ENCODE data around the gene CDCA3.
A peak's percentile ranks its signal among the peaks of the same experiment; 100 is the strongest.
"Not testable (repeated sequence)": the region's sequence is repeated elsewhere in the genome, so short reads cannot be mapped to it uniquely, and the experiment has no call there.

The CDCA3 gene

DNA sequence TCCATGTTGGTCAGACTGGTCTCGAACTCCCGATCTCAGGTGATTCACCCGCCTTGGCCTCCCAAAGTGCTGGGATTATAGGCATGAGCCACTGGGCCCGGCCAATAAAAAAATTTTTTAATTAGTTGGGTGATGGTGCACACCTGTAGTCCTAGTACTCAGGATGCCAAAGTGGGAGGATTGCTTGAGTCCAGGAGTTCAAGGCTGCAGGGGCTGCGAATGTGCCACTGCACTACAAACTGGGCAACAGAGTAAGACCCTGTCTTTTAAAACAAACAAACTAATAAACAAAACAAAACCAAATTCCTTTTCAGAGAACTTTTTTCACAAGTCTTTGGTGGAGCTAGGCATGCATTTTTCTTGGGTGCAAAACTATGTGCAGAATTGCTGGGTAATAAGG, 32.2 kb upstream of the CDCA3 start:
- DNase-seq (ENCODE audit: low read depth) = no peak
- TF ChIP-seq, protein P1, sequence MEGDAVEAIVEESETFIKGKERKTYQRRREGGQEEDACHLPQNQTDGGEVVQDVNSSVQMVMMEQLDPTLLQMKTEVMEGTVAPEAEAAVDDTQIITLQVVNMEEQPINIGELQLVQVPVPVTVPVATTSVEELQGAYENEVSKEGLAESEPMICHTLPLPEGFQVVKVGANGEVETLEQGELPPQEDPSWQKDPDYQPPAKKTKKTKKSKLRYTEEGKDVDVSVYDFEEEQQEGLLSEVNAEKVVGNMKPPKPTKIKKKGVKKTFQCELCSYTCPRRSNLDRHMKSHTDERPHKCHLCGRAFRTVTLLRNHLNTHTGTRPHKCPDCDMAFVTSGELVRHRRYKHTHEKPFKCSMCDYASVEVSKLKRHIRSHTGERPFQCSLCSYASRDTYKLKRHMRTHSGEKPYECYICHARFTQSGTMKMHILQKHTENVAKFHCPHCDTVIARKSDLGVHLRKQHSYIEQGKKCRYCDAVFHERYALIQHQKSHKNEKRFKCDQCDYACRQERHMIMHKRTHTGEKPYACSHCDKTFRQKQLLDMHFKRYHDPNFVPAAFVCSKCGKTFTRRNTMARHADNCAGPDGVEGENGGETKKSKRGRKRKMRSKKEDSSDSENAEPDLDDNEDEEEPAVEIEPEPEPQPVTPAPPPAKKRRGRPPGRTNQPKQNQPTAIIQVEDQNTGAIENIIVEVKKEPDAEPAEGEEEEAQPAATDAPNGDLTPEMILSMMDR (IDR thresholded peaks at IDR 0.05; ENCODE audit: low read depth, low read length, missing control alignments) = no peak
- H3K4me3 ChIP-seq (ENCODE audit: low read depth, low read length) = no peak overlapping the region

DNA sequence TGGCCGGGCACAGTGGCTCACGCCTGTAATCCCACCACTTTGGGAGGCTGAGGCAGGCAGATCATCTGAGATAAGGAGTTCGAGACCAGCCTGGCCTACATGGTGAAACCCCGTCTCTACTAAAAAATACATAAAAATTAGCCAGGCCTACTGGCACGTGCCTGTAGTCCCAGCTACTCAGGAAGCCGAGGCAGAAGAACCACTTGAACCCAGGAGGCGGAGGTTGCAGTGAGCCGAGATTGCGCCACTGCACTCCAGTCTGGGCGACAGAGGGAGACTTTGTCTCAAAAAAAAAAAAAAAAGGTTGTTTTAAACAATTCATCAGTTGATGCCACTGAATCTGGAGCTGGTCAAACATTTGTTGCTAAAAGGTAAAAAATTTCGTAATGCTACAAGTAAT, 28.7 kb upstream of the CDCA3 start:
- not testable (repeated sequence) for H3K4me3 ChIP-seq (ENCODE audit: low read depth, low read length); DNase-seq (ENCODE audit: low read depth)

DNA sequence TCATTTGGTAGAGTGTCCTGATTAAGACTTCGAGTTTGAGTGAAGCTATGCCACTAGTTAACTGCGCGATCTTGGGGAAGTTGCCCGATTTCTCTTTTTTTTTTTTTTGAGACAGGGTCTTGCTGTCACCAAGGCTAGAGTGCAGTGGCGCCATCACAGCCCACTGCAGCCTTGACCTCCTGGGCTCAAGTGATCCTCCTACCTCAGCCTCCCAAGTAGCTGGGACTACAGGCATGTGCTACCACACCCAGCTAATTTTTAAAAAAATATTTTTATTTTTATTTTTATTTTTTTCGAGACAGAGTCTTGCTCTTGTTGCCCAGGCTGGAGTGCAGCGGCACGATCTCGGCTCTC, 22.9 kb upstream of the CDCA3 start:
- H3K4me3 ChIP-seq (ENCODE audit: low read depth, low read length) = peak overlapping the region; percentile 72
- not testable (repeated sequence) for DNase-seq (ENCODE audit: low read depth)

DNA sequence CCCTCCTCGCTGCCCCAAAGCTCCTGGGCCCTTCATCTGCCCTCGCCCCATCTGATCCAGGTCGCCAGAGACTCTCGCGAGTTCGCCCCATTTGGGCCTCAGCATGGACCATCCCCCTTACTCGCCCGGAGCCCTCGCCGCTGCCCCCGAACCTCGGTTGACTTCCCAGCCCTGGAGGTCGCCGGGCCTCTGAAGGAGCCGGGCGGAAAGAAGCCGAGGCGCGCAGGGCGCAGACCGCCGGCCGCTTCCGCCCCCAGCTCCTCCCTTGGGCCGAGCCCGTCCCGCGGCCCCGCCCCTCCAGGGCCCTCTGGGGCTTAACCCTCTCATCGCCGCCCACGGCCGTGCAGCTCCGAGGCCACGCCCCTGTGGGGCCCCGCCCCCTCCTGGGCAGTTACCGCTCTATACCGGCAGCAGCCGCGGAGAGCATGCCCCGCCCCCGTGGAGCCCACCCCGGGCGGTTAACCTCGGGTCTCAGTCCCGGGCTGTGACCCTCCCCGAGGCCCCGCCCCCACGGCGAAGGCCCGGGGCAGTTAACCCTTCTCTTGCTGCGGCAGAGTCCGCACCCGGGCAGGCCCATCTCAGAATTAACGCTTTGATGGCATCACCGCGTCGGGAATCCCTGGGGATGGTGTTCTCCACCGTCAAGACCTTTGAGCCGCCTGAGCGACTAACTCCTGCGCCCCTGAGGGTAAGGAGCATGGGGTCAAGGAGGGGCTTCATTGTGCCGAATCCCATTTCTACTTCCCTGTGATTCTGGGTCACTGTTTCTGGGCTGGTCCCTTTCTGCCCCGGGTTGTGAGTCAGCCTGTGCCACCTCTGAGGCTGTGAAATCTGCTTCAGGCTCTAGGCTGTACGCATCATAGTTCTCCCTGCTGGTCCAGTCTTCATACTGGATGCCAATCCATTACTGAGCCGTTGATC, 22.3 kb upstream of the CDCA3 start, which contains the start of gene SPSB2:
Gene SPSB2 (minus strand): TSS at position 210 of the 921 bp plus-strand sequence. CDS start 402 bp downstream, outside the sequence.
- TF ChIP-seq, protein P1 (IDR thresholded peaks at IDR 0.05; ENCODE audit: low read depth, low read length, missing control alignments) = no peak
- peak; percentile 88 for DNase-seq (ENCODE audit: low read depth)
- peak within 1 kb of the TSS; percentile 72 for H3K4me3 ChIP-seq (ENCODE audit: low read depth, low read length)

DNA sequence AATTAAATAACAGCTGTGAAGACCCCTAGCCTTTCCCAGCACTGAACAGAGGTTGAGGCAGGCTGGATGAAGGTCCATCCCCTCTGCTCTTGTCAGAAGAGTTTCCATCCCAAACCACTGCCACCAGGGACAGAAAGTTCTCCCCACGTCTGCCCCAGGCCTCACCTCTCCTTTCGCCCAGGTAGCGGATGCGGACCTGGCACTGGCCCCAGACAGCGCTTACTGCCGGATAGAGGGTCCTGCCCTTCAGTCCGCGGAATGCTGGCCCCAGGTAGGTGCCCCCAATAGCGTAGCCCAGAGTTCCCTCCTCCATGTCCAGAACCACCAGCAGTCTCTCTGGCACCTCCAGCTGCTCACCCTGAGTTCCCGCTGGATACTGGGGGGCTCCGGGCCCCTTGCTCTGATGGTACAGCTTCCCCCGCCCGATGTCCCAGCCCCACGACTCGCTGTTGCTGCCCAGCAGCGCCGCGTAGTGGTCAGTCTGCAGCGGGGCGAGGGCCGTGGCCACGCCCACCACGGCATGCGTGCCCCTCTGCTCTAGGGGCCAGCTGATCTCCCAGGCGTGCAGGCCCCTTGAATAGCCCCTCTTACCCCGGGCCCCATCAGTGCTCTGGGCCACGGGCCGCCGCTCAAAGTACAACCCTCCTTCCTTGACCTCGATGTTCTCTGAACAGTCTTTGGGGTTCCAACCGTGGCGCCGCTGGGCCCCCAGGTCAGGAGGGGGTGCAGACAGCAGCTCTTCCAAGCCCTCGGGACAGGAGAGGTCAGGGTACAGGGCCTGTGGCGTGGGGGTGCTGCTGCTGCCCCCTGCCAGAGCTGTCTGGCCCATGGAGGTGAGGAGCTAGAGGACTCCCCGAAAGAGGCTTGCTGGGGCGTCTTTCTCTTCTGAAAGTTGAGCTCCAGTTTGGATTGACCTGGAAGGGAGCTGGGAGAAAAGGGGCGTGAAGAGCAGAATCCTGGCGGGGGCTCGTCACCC, 21.3 kb upstream of the CDCA3 start:
- peak overlapping the region; percentile 72 for H3K4me3 ChIP-seq (ENCODE audit: low read depth, low read length)
- TF ChIP-seq, protein P1 (IDR thresholded peaks at IDR 0.05; ENCODE audit: low read depth, low read length, missing control alignments) = peak; percentile 96
- DNase-seq (ENCODE audit: low read depth) = no peak

DNA sequence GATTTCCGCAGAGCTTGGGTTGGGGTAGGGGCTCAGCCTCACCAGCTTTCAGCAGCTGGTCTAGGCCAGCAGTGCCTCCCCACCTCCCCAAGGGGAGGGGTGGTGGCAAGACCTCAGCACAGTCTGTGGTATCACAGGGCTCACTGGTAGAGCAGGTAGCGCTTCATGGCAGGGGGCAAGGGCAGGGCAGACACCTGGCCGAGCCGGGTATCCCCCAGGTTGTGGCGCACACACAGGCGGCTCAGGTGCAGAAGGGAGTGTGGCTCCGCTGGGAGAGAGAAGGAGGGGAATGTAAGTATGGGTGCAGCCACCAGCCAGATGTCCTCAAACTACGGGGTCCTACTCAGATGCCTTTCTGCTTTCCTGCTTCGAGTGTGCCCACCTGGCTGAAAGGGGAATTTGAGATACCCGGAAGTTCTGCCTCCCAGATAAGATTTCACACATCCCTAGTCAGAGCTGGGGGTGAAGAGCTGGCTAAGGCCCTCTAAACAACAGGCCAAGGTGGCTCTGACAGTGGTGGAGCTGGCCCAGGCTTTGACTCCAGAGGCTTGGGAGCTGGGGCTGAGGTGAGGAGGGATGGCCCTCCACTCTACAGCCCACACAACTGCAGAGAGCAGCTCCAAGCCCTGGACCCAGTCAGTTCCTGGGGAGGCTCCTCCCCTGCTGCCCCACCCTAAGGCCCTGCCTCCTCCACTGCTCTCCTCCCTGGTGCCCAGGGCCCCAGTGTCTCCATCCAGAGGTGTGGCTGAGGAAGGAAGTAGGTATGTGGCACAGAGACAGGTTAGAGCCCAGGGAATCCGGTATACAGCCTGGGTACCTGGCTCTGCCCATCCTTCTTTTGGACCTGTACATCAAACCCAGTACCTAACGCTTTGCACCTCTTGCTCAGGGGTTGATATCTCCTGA, 20.2 kb upstream of the CDCA3 start:
- peak overlapping the region; percentile 72; the same call in 1 of the 2 replicates for H3K4me3 ChIP-seq (ENCODE audit: low read depth, low read length)
- TF ChIP-seq, protein P1 (IDR thresholded peaks at IDR 0.05; ENCODE audit: low read depth, low read length, missing control alignments) = no peak
- no peak for DNase-seq (ENCODE audit: low read depth)

DNA sequence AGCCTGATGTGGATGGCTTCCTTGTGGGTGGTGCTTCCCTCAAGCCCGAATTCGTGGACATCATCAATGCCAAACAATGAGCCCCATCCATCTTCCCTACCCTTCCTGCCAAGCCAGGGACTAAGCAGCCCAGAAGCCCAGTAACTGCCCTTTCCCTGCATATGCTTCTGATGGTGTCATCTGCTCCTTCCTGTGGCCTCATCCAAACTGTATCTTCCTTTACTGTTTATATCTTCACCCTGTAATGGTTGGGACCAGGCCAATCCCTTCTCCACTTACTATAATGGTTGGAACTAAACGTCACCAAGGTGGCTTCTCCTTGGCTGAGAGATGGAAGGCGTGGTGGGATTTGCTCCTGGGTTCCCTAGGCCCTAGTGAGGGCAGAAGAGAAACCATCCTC, 19.2 kb upstream of the CDCA3 start:
- H3K4me3 ChIP-seq (ENCODE audit: low read depth, low read length); DNase-seq (ENCODE audit: low read depth): not testable (repeated sequence)

All from GM12864 (cell line).